ENCODE data around the gene CEBPG.

Gene CEBPG

DNA sequence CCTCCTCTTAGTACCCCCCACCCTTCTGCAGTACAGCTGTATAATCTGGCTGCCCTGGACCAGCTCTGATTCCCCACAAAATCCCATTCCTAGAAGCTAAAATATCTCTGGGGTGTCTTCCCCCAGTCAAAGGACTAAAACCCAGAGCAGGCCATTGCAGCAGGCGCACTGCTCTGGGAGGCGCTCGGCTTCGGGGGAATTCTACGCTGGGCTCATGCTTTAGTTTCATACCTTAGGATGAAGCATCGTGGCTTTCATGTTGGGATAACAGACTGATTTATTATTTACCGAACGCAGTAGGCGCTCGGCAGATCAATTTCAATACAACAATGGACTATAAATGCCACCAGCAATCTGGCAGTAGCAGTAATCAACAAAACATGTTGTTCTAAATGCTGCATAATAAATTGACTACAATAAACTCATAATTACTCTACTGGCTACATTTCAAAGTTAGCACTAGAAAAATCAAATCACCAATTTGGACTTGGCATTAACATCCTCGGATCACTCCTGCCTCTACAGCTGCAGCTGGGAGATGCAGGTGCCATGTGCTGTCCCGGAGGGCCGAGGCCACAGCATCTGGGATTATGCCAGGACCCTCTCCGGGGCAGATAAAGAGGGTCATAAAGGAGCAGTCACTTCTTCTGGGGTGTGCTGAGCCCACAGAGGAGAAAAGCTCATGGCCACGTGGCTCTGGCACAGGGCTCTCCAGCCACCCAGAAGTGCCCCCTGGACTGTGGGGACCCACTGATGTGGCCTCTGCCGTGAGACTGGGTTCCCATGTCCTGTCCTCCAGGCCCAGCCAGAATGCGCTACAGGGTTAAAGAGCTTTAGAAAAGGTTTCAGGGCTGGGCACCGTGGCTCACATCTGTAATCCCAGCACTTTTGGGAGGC, 35.3 kb downstream of the CEBPG start:
- Histone ChIP-seq H3K9me3 (ENCODE audit: control insufficient read depth in 2 of 2, low read length in 2 of 2) (no peaks in the 10 kb centered on the region), H3K36me3 (ENCODE audit: control insufficient read depth in 2 of 2, insufficient read depth in 2 of 2, low read length in 2 of 2) (peaks cover 0 to 2% of the 10 kb centered on the region in 2 donors), H3K27me3 (ENCODE audit: control insufficient read depth in 1 of 2, insufficient read depth in 2 of 2, low read length in 2 of 2) (no peaks in the 10 kb centered on the region), H3K4me1 (ENCODE audit: control insufficient read depth, insufficient read depth, low read length) (peaks cover 21% of the 10 kb centered on the region), H3K4me3 (ENCODE audit: low read length in 2 of 2) (no peak overlapping the region), H3K9ac (ENCODE audit: low read length in 2 of 2) (no peak overlapping the region), H3K27ac (ENCODE audit: low read length) (no peak overlapping the region)

DNA sequence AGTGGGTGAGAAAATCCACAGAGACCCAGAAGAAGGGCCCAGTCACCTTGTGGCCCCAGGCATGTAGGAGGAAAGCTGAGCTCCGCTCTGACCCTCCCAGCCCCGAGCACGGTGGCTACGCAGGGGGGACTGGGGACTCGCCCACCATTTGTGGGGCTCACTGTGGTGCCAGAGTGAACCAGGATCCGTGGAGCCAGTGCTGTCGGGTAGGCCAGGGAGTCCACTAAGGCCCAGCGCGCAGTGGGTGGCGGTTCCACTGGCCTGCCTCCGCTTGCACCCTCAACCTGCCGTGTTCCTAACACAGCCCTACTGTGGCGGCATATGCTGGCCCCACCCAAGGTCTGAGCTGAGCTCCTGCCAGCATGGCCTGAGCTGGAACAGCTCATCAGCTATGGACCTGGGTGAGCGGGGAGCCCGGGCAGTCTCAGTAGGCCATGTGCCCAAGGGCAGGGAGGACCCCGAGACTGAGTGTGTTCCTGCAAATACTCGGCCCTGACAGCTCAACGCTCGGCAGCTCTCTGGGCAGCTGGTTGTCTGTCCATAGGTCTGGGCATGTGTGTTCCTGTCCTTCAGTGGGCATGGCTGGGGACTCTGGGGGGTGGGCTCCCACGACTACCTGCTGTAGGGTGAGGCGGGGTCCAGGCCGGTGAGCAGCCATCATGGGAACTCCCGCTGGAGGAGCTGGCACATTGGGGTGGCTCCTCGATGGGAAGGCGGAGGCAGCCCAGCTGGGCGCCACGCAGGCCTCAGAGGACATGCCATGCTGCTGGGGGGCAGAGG, 36.6 kb downstream of the CEBPG start:
- H3K27me3 ChIP-seq (ENCODE audit: control insufficient read depth in 1 of 2, insufficient read depth in 2 of 2, low read length in 2 of 2): no peaks in the 10 kb centered on the region
- H3K27ac ChIP-seq (ENCODE audit: low read length): no peak overlapping the region
- peaks cover 0 to 2% of the 10 kb centered on the region in 2 donors for H3K36me3 ChIP-seq (ENCODE audit: control insufficient read depth in 2 of 2, insufficient read depth in 2 of 2, low read length in 2 of 2)
- peaks cover 17% of the 10 kb centered on the region for H3K4me1 ChIP-seq (ENCODE audit: control insufficient read depth, insufficient read depth, low read length)
- H3K4me3 ChIP-seq (ENCODE audit: low read length in 2 of 2): no peak overlapping the region
- no peak overlapping the region for H3K9ac ChIP-seq (ENCODE audit: low read length in 2 of 2)
- H3K9me3 ChIP-seq (ENCODE audit: control insufficient read depth in 2 of 2, low read length in 2 of 2): no peaks in the 10 kb centered on the region

DNA sequence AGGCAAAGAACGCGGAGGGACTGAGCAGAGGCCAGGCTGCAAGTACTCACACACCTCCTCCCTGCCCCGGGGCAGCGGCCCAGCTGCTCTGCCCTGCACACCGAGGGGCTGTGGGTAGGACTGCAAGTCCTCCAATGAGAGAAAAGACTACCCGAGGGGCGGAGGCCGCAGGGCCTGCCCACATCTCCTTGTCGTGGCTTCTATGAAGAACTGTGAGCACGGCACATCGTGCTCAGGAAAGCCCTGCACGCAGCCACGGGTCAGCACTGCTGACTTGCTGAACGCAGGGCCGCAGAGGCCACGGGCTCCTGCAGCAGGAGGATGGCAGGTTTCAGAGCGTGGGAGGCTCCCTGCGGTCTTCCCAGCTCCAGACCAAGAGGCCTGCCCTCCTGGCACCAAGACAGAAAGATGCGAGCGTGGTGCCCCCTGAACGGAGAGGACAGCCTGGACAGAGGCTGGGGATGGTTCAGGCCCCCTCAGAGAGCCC, 37.4 kb downstream of the CEBPG start:
- no peaks in the 10 kb centered on the region for H3K9me3 ChIP-seq (ENCODE audit: control insufficient read depth in 2 of 2, low read length in 2 of 2)
- H3K4me1 ChIP-seq (ENCODE audit: control insufficient read depth, insufficient read depth, low read length): peaks cover 10% of the 10 kb centered on the region
- H3K9ac ChIP-seq (ENCODE audit: low read length in 2 of 2): no peak overlapping the region
- H3K27ac ChIP-seq (ENCODE audit: low read length): no peak overlapping the region
- H3K27me3 ChIP-seq (ENCODE audit: control insufficient read depth in 1 of 2, insufficient read depth in 2 of 2, low read length in 2 of 2): no peaks in the 10 kb centered on the region
- H3K36me3 ChIP-seq (ENCODE audit: control insufficient read depth in 2 of 2, insufficient read depth in 2 of 2, low read length in 2 of 2): peaks cover 0 to 2% of the 10 kb centered on the region in 2 donors
- H3K4me3 ChIP-seq (ENCODE audit: low read length in 2 of 2): no peak overlapping the region

DNA sequence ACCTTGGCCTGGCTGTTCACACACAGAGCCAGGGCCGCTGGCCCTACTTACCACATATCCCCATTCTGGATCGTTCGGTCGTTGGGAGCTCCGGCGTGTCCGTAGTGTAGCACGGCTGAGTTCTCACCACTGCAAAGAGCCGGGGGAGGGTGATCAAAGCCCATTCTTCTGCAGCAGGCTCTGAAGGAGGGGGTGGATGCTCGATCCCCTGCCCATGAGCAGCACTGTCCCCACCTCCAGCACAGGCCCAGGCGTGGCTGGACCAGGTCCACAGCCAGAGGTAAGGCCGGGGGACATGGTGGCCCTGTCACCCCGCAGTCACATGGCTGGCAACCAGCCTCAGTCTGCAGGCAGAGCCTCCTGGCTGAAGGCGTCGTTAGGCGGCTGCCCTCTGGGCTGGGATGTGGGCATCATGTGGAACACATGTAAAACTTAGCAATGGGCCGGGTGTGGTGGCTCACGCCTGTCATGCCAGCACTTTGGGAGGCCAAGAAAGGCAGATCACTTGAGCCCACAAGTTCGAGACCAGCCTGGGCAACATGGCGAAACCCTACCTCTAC, 38.2 kb downstream of the CEBPG start:
- H3K4me3 ChIP-seq (ENCODE audit: low read length in 2 of 2): no peak overlapping the region
- H3K27ac ChIP-seq (ENCODE audit: low read length): no peak overlapping the region
- no peak overlapping the region for H3K9ac ChIP-seq (ENCODE audit: low read length in 2 of 2)
- peaks cover 10% of the 10 kb centered on the region for H3K4me1 ChIP-seq (ENCODE audit: control insufficient read depth, insufficient read depth, low read length)
- H3K27me3 ChIP-seq (ENCODE audit: control insufficient read depth in 1 of 2, insufficient read depth in 2 of 2, low read length in 2 of 2): no peaks in the 10 kb centered on the region
- no peaks in the 10 kb centered on the region for H3K9me3 ChIP-seq (ENCODE audit: control insufficient read depth in 2 of 2, low read length in 2 of 2)
- peaks cover 0 to 2% of the 10 kb centered on the region in 2 donors for H3K36me3 ChIP-seq (ENCODE audit: control insufficient read depth in 2 of 2, insufficient read depth in 2 of 2, low read length in 2 of 2)

DNA sequence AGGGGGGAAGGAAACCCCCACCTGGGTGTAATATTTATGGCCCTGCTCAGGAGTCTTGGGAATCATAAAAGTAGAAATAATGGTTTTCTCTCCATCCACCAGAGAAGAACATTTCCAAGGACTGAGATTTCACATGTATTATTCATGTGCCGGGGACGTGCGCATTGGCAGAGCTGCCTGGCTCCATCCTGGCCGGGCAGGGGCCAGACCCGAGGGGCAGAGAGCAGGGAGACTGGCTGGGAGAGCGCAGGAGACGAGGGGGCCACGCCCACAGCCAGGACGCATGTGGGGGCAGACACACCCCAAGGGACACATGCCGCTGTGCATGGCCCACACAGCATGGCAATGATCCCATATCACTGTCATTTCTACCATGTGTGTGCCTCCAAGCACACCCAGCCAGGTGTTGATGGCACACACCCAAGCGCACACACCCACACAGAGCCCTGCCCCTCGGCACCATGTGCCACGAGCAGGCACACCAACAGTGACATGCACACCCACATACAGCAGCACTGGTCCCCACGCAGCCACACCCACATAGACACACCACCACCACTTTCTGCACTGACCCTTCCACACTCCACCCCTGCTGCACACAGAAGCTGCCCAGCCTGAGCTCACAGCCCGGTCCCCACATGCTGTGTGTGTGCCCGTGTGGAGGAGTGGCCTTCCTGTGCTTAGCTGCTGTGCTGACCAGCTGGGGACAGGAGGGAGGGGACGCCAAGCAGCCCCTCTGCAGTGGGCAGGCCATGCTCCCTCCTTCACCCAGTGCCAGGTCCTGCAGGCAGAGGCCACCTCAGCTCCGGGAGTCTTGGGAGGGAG, 39.3 kb downstream of the CEBPG start:
- H3K27me3 ChIP-seq (ENCODE audit: control insufficient read depth in 1 of 2, insufficient read depth in 2 of 2, low read length in 2 of 2): no peaks in the 10 kb centered on the region

DNA sequence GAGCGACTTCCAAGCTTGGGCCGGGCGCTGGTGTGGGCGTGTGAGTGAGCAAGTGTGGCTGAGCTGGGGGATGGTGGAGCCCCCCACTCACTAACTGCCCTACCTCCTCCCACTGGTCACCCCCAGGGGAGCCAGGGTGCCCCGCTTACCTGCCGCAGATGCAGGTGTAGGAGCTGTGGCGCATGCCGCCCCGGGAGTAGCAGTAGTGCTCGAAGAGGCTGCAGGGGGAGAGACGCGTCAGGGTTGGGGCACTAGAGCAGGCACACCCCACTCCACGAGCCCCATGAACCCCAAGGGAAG, 39.9 kb downstream of the CEBPG start:
- Histone ChIP-seq H3K4me1 (ENCODE audit: control insufficient read depth, insufficient read depth, low read length) (peaks cover 7% of the 10 kb centered on the region), H3K27ac (ENCODE audit: low read length) (no peak overlapping the region), H3K36me3 (ENCODE audit: control insufficient read depth in 2 of 2, insufficient read depth in 2 of 2, low read length in 2 of 2) (peaks cover 0 to 2% of the 10 kb centered on the region in 2 donors), H3K4me3 (ENCODE audit: low read length in 2 of 2) (no peak overlapping the region), H3K27me3 (ENCODE audit: control insufficient read depth in 1 of 2, insufficient read depth in 2 of 2, low read length in 2 of 2) (no peaks in the 10 kb centered on the region), H3K9me3 (ENCODE audit: control insufficient read depth in 2 of 2, low read length in 2 of 2) (no peaks in the 10 kb centered on the region), H3K9ac (ENCODE audit: low read length in 2 of 2) (no peak overlapping the region)

More for the DNA sequence above, 39.3 kb downstream of the CEBPG start:
- Histone ChIP-seq H3K9ac (ENCODE audit: low read length in 2 of 2) (no peak overlapping the region), H3K4me1 (ENCODE audit: control insufficient read depth, insufficient read depth, low read length) (peaks cover 7% of the 10 kb centered on the region), H3K9me3 (ENCODE audit: control insufficient read depth in 2 of 2, low read length in 2 of 2) (no peaks in the 10 kb centered on the region), H3K4me3 (ENCODE audit: low read length in 2 of 2) (no peak overlapping the region), H3K36me3 (ENCODE audit: control insufficient read depth in 2 of 2, insufficient read depth in 2 of 2, low read length in 2 of 2) (peaks cover 0 to 2% of the 10 kb centered on the region in 2 donors), H3K27ac (ENCODE audit: low read length) (no peak overlapping the region)

DNA sequence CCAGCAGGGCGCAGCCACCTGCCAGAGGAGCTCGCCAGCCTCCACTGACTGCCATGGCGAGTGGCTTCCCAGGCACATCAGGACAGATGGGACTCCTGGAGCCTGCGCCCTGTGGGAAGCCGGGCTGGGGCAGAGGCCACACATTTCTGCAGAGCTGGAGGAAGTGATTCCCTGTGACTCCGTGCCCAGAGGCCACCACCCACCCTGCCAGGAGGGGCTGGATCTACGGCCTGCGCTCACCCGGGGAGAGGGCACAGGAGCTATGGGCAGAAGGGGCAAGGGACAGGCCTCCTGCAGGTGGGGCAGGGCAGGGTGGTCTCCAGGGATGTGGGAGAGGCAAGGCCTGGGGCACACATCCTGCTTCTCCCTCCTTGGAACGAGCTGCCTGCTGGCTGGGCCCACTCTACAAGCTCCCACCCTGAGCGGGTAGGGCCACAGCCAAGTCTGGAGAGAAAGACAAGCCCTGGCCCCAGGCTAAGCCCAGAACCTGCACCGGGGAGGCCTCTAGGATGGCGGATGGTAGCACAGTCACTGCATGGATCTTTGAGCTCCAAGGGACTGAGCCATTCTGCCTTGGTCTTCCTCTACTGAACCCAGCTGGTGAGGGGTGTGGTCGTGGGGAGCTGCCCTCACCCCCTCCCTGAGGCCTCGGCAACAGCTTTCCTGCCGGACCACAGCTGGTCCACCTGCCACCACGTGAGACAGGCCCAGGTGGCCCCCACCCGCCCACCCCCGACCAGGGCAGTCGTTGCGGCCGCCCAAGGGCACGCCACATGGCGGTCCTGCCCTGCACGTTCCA, 40.6 kb downstream of the CEBPG start:
- Histone ChIP-seq H3K27ac (ENCODE audit: low read length) (no peak overlapping the region), H3K27me3 (ENCODE audit: control insufficient read depth in 1 of 2, insufficient read depth in 2 of 2, low read length in 2 of 2) (no peaks in the 10 kb centered on the region), H3K9ac (ENCODE audit: low read length in 2 of 2) (no peak overlapping the region), H3K9me3 (ENCODE audit: control insufficient read depth in 2 of 2, low read length in 2 of 2) (no peaks in the 10 kb centered on the region), H3K4me3 (ENCODE audit: low read length in 2 of 2) (no peak overlapping the region), H3K4me1 (ENCODE audit: control insufficient read depth, insufficient read depth, low read length) (peaks cover 7% of the 10 kb centered on the region), H3K36me3 (ENCODE audit: control insufficient read depth in 2 of 2, insufficient read depth in 2 of 2, low read length in 2 of 2) (peaks cover 0 to 2% of the 10 kb centered on the region in 2 donors)

DNA sequence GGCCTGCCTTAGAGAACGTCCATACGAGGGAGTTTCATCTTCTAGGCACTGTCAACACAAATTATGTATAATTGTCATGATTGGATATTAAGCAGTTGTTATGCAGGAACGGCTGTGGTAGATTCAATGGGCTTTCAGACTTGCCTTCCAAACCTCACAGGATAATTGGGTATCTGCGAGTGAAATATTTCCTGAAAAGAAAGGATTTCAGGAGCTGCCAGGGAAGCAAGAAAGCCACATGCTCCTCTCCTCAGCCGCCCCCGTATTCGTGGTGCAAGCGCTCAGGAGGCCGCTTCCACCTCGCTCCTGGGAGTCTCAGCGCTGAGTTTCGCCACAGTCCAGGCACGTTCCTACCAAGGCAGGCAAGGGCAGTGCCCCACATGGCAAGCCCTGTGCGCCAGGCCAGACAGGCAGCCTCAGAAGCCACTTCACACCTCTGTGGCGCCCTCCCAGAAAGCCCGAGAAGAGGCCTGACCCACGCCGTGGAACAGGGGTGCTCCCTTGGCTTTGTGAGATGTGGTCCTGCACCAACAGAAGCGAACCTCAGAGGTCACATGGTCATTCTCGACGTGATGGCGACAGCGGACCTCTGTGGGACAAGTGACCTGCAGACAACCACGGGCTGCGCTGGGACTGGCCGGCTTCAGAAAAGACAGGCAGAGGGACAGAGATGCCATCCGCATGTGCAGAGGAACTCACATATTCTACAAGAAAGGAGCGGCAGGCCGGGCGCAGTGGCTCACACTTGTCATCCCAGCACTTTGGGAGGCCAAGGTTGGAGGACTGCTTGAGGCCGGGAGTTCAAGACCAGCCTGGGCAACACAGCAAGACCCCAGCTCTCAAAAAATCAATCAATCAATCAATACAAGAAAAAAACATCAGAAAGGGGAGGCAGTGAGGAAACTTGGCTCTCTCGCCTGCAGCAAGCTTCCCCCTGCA, 41.4 kb downstream of the CEBPG start:
- Histone ChIP-seq H3K36me3 (ENCODE audit: control insufficient read depth in 2 of 2, insufficient read depth in 2 of 2, low read length in 2 of 2) (peaks cover 0 to 4% of the 10 kb centered on the region in 2 donors), H3K4me1 (ENCODE audit: control insufficient read depth, insufficient read depth, low read length) (peaks cover 7% of the 10 kb centered on the region), H3K4me3 (ENCODE audit: low read length in 2 of 2) (no peak overlapping the region), H3K27me3 (ENCODE audit: control insufficient read depth in 1 of 2, insufficient read depth in 2 of 2, low read length in 2 of 2) (no peaks in the 10 kb centered on the region), H3K9ac (ENCODE audit: low read length in 2 of 2) (no peak overlapping the region), H3K9me3 (ENCODE audit: control insufficient read depth in 2 of 2, low read length in 2 of 2) (no peaks in the 10 kb centered on the region), H3K27ac (ENCODE audit: low read length) (no peak overlapping the region)

Measured in stomach smooth muscle (tissue), 2 donors.